Measurements from ENCODE around the gene DSN1.

- TF ChIP-seq CTCF (IDR thresholded peaks at IDR 0.05) (no peak), POLR2AphosphoS5 (IDR thresholded peaks at IDR 0.05; ENCODE audit: low read depth, low read length) (no peak)
- TF ChIP-seq, protein P1, sequence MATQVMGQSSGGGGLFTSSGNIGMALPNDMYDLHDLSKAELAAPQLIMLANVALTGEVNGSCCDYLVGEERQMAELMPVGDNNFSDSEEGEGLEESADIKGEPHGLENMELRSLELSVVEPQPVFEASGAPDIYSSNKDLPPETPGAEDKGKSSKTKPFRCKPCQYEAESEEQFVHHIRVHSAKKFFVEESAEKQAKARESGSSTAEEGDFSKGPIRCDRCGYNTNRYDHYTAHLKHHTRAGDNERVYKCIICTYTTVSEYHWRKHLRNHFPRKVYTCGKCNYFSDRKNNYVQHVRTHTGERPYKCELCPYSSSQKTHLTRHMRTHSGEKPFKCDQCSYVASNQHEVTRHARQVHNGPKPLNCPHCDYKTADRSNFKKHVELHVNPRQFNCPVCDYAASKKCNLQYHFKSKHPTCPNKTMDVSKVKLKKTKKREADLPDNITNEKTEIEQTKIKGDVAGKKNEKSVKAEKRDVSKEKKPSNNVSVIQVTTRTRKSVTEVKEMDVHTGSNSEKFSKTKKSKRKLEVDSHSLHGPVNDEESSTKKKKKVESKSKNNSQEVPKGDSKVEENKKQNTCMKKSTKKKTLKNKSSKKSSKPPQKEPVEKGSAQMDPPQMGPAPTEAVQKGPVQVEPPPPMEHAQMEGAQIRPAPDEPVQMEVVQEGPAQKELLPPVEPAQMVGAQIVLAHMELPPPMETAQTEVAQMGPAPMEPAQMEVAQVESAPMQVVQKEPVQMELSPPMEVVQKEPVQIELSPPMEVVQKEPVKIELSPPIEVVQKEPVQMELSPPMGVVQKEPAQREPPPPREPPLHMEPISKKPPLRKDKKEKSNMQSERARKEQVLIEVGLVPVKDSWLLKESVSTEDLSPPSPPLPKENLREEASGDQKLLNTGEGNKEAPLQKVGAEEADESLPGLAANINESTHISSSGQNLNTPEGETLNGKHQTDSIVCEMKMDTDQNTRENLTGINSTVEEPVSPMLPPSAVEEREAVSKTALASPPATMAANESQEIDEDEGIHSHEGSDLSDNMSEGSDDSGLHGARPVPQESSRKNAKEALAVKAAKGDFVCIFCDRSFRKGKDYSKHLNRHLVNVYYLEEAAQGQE (IDR thresholded peaks at IDR 0.05; ENCODE audit: insufficient read depth in 1 of 2, low read depth in 2 of 2, low read length in 1 of 2), result no peak
These were observed 56.5 kb downstream of the DSN1 start for GRCh38 chr20:36717021-36717420.

All from Panc1 (cell line).